GM18858 (cell line): ENCODE measurements around the gene PDS5B.

Source experiments
- ATAC-seq: cut with Tn5 transposase; IDR thresholded peaks from one replicate; pipeline ENCODE4 v1.9.1; 2021; ENCODE audit not compliant: unreplicated experiment

Gene PDS5B

DNA sequence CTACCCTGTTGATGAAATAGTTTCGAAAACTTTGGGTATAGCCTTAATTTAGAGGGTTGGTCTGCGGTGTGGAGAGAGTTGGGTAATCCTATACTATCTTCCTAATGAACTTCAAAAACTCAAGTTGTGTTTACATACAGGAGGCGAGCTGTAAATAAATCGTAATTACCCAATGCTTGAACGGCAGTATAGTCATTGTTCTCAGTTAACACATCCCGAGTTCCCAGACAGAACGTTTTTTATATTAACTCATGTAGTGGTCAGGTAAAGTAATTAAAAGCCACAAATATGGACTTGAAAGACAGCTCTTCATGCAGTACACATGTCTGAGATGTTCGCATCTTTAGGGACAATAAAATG is 1.5 kb downstream of the PDS5B start:
- ATAC-seq, result no peak

DNA sequence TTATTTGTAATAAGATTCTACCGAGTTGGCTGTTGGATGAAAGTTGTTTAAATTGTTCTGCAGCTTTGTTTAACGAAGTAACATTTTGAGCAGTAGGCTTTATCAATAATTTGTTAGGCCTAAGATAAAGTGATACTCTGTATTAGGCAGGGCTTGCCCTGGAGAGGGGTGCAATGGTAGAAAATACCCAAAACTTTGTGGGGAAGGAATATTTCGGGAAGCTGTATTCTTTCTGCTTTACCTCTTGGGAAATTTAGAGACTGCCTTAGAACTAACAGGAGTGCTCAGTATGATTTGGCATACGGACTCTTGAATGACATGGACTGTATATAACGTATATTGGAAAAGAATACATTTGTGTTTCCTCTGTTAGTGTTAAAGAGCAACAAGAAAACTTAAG is 2.5 kb downstream of the PDS5B start:
- no peak for ATAC-seq

DNA sequence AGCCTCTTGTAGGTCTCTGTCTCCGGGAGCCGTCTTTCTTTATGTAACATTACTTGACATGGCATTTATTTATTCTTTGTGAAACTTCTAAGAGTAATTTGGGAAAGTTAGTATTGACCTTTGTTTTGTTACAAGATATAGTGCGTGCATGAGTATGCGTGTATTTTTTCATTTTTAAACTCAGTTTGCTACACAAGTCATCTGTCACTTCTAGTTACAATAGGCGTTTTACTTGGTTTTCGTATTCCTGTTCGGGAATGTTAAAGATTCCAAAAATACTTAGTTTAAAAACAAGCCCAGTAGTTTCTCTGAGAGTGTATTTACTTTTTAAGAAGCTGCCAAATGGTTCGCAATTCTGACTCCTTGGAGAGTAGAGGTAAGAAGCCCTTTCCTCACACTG is 3.2 kb downstream of the PDS5B start:
- ATAC-seq, result no peak

DNA sequence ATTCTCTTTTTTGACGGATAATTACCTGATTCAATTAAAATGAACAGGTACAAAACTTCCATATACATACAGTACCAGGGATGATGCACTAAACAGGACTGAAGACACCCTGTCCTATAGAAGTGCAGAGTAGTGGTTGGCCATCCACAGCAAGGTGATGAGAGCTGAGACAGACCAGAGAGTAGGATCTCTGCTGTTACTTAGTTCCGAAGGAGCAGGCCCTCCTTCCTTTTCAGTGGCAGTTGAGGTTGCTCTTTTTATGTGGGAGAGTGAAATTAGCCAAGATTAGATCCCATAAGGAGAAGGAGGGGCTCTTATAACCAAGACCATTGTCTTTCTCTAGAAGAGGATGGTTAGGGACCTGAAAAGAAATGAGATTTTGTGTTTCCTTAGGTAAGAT is 4.0 kb downstream of the PDS5B start:
- no peak for ATAC-seq

DNA sequence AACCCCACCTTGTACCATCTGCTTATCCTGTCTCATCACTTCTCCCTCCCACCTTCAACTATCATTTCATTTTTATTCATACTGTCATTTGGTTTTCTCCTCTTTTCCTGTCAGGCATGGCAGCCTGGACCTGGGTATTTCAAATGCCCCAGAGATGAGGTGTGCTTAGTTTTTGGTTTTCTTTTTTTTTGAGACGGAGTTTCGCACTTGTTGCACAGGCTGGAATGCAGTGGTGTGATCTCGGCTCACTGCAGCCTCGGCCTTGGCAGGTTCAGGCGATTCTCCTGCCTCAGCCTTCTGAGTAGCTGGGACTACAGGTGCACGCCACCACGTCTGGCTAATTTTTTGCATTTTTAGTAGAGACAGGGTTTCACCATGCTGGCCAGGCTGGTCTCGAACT is 5.8 kb downstream of the PDS5B start:
- no peak for ATAC-seq

DNA sequence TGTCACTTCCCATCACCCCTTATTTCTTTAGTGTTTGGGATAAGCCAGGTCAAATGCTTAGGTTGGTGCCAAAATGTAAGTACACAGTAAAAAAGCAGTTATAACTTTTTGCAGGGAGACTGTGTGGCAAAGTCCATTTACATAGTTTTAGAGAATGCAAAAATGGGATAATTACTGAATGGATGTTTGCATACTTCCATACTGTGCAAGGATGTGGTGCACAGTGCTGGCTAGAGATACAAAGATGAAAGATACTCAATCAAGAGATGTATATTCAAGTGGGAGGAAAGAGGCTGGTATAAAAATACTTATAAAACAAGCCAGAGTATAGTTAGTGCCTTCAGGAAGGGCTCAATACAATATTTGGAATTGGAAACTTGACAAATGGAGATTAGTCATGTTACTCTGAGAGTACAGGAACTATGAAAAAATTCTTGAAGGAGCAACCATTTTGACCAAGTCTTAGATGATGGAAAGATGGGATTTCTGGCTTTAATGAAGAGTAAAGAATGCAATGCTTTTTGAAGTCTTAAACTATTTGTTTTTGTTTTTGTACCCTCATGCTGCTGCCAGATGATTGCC is 8.0 kb downstream of the PDS5B start:
- no peak for ATAC-seq

DNA sequence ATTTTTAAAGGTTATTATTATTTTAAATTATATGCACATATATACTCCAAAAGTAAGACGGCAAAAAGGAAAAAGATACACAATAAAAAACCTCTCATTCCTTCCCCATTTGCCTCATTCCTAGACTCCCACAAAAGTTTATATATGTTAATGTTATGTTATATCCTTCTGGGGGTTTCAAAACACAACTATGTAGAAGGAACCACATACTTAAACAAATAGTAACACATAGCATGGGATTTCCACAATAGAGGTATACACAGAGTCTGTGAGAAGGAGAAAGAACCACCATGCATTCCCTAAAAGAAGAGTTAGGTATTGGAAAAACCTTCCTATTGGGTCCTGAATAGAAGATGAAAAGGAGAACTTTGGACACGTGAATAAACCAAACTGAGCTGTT is 9.1 kb downstream of the PDS5B start:
- ATAC-seq, result no peak

DNA sequence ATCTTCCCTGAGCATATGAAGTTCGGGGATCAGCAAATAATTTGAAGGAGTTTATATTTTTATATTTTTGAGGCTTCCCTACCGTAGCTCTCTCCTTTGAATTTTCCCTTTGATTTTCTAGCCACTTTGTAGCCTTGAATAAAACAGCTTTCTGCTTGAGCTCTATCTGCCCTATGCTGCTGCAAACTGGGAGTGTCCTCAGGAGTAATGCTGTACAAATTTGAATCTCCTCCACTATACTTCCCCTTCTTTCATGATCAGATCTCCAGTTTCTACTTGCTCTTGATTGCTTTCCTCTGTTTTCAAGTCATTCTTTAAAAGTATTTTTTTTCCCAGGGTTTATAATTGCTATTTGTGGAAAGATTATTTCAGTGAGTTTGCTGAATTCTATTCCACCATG is 14.6 kb downstream of the PDS5B start:
- no peak for ATAC-seq

DNA sequence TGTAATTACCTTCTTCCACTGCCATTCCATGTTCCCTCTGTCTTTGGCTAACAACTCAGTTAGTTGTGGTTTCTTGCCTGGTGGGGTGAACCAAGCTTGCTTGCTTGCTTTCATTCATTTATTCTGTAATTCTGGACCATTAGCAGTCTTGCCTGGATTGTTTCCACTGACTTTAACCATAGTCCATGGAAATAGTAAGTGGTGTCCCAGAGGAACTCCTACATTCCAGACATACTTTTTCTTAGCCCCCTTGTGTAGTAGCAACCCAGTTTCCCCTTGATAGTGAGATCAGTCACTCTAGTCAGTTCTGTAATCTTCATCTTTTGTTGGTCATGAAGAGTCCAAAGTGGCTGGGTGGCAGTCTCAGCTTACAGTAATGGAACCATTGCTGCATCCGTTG is 23.2 kb downstream of the PDS5B start:
- no peak for ATAC-seq

DNA sequence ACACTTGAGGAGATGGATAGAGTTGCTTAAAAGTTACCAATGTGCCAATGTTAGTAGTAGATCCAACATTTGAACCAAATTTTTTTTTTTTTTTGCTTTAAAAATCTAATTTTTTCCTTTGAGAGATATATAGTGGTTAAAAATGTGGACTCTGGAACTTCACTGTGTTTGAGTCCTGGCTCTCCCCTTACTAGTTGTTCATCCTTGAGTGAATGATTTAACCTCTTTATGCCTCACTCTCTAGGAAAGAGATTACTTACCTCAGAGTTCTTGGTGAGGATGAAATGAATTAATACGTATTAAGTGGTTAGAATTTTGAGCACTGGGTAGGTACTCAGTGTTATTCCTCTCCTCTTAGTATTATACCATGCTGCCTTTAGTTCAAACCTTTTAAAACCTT is 24.3 kb downstream of the PDS5B start:
- ATAC-seq, result no peak

DNA sequence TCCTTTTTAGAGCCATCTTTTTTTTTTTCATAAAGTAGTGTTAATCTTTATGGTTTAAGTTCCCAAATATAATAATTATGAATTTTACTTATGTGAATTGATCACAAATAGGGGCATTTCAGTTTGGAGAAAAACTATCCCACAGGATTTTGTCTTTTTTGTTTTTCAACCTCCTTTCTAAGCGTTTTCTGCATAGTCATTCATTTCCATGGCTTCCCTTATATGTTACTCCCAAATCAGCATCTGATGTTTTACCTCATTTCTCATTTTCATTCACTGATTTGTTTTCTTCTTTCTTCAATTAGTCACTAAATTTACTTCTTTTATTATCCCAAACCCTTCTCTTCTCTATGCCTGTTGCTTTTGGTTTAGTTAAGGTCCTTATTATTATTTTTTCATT is 24.7 kb downstream of the PDS5B start:
- ATAC-seq, result no peak

DNA sequence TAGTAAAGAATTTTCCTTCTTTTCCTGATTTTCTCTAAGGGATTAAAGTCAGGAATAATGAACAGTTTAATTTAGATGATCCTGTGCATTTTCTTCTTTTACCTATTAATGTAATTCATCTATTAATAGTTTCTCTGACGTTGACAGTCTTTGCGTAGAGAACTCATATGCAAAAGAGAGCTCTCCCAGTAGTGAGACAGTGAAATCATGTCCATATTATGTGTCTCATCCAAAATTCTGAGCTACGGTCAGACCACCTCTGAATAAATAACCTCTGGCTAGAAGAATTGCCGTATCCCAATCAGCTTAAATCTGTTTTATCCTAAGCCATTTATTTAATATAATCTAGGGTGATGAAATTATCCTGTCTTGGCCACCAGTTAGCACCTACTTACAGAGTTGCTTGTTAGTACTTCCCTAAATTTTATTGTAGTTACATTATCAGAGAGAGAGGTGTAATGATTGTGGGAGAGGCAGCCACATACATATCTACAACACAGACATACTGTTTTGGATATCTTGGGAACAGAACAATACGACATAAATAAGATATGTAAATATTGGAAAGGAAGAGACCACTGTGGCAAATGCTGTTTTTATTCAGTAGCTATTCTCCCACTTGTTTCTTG is 30.7 kb downstream of the PDS5B start:
- no peak for ATAC-seq

DNA sequence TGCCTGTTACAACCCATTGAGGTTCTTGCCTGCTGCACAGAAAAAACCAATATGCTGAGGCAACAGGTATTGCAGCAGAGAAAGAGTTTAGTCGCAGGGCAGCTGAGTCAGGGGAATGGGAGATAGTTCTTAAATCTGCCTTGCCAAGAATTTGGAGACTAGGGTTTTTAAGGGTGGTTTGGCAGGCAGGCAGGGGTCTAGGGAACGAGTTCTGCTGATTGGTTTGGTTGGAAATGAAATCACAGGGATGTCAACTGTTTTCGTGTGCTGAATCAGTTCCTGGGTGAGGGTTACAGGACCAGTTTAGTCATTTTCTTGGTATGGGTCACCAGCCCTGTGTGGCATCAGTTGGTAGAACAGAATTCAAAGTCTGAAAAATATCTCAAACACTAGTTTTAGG is 36.6 kb downstream of the PDS5B start:
- no peak for ATAC-seq

DNA sequence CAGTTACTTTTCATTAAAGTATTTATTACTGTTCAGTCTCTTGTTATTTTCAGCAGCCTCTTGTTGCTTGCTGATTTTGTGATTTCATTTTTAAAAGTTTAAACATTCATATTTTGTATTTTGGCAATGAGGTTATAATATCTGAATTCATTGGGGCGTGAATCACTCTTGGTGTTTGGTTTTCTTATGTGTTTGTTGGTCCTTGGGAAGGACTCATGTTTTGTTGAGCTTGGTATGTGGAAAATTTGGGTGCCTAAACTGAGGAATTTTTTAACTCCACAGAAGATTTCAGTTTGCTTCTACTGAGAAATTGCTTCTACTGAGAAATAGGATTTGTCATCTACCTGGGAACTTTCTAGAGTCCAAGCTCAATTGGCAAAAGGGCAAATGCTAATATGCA is 38.2 kb downstream of the PDS5B start:
- no peak for ATAC-seq

DNA sequence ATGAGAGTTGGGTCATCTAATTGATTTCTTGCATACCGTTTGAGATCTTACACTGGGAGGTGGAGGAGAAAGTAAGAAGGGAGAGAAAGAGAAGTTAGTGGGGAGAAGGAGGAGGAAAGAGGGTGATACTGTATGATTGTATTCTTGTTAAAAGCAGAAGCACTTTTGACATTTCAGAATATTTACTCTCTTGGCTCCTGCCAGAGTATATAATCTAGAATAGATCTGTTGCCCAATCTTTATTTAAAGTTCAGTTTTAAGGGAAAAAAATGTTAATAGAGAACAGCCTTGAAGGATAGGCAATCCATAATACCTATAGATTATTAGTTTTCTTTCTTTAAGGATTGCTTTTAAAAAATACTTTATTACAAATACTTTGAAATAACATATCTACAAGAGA is 41.5 kb downstream of the PDS5B start:
- no peak for ATAC-seq

DNA sequence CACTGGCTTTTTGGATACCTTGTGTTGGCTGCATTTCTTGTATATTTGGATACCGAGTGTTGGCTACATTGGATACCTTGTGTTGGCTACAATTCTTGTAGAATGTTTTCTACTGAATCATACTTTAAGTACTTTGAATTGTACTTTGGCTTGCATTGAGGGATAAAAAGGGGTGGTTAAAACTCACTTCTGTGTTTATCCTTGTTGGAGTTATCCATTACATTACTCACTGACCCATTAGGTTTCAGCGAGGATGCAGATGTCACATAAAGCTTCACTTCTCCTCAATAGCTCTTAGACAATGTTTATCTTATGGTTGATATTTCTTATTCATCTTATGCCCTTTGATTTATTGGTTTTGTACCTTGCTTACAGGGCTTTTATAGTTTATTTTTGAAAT is 43.1 kb downstream of the PDS5B start:
- no peak for ATAC-seq

DNA sequence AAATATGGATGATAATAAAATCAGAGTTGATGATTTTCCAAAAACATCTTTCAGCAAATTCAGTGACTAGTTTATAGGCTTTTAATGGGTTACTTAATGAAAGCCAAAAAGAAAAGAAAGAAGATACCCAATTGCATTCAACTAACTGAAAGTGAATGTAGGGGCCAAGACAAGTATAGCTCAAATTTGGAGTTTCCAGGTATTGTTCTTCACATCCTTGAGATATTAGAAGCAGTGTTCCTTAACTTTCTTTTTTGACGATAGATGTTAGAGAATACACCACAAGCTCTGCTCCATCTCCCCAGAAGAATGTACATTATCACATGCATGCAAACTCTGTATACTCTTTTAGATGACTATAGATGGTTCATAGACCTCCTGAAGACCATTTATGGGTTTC is 43.6 kb downstream of the PDS5B start:
- ATAC-seq, result no peak

DNA sequence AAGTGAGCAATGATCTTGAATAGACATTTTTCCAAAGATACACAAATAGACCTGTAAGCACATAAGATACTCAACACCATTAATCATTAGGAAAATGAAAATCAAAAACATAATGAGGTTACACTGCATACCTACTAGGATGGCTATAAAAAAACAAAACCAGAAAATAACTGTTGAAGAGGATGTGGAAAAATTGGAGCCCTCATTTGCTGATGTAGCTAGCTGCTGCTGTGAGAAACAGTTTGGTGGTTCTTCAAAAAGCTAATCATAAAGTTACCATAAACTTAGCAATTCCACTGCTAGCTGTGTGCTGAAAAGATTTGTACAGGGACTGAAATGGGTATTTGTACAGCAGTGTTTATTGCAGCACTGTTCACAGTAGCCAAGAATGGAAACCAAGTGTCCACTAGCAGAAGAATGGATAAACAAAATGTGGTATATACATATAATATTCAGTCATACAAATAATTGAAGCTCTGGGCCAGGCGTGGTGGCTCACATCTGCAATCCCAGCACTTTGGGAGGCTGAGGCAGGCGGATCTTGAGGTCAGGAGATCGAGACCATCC is 46.2 kb downstream of the PDS5B start:
- ATAC-seq, result no peak

DNA sequence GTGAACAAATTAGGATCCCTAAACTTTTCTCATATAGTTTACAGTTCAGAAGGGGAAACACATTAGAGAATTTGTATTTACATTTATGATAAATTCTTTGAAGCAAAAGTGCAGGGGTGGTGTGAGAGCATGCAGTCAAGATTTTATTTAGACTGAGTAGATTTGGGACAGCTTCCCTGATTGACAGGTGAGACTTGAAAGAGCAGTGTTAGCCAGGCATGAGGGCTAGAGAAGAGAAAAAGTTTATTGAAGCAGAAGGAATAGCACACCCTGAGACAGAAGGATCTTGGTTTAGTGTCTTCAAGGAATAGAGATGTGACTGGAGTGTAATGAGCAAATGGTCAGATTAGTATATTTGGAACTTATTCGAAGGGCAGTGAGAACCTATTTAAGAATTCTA is 50.5 kb downstream of the PDS5B start:
- no peak for ATAC-seq

DNA sequence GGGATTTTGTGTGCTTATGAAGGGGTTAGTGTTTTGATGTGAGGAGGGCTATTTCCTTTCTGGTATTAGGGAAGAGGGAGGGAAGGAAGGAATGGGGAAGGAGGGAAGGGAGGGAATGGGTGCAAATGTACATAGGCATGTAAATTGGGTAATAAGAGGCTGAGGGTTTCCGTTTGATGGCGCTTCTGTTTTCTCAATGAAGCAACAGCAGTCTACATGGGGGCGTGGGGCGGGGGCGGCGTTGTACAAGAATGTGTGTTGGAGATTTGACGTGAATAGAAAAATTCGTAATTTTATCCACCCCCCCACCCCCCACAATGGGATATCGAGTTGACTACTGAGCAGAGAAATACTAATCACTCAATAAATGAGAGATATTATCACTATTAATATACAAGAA is 52.5 kb downstream of the PDS5B start:
- ATAC-seq, result no peak

DNA sequence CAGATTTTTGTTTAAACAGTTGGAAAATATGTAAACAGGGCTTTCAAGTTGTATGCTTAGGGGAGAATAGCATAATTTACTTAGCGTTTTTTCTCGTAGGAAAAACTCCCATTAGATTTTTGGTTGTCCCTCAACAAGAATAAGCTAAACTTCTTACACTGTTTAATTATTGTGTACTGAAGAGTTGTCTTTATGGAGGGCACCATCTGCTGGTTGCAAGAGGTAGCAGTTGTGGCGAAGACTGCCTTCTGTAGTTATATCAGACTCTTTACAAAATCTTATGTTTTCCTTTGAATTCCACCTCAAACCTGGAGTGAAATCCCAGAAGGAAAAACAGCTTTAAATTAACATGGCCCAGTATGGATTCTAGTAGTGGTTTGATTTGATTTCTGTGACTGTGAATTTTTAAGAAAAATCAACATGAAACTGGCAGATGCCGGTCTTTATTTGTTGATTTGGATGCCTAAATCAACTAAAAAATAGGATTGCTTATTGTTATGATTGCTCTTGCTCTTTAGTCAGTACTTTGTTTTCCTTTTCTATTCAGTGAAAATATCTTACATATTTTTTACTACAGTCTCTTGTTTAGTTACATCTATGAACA is 53.4 kb downstream of the PDS5B start:
- ATAC-seq, result no peak

DNA sequence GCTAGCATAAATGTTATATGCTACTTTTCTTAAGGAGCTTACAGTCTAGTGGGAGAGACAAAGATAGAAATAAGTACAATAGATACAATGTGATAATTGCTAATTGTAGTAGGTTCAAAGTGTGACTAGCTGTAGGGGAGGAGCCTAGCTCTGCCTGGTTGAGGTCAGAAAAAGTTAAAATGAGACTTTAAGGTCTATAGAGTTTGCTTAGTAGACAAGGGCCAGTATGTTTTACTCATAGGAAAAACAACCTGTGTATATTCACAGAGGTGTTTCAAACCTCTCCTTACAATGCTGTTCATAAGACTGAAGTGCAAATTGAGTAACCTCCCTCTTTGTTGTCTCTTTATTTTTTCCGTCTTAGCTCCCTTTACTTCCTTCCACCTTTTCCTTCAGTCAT is 56.1 kb downstream of the PDS5B start:
- ATAC-seq, result no peak

DNA sequence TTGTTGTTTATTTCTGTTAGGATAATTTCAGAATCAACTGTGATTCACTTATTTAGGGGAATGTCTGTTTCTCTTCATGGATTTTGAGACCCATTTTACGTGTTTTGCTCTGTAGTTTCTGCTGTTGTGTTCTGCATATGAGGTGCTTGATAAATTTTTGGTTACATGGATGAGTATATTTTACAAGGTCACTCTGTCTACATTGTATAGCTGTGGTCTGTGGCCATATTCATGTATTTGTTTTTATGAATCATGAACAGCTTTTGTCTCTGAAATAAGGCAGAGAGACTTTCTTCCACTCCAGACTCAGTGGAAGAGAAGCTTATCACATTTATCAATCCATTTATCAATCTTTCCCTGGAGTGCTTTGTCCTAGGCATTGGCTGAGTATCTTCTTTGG is 56.6 kb downstream of the PDS5B start:
- ATAC-seq, result no peak
